H1 (cell line): ENCODE measurements around the gene CERT1.

Experiments
- CTCF ChIP-seq, 3 experiments: IDR thresholded peaks; 1 replicate in 2 of 3; 2 replicates in 1 of 3; pipeline versions ENCODE4 v1.5.1 to v1.6.1; 2011; ENCODE audit warnings: low read length in 3 of 3, mild to moderate bottlenecking in 3 of 3, inconsistent platforms in 2 of 3, low read depth in 1 of 3, moderate library complexity in 1 of 3; ENCODE audit not compliant: insufficient read depth in 1 of 3; ENCODE audit errors: control extremely low read depth in 1 of 3
- JUND ChIP-seq: IDR thresholded peaks from 2 replicates; pipeline ENCODE4 v1.6.1; 2011; ENCODE audit warnings: mild to moderate bottlenecking, improper control_type of control experiment, low read length
- MAX ChIP-seq: IDR thresholded peaks from 2 replicates; pipeline ENCODE4 v1.6.1; 2012; ENCODE audit warnings: inconsistent platforms
- POLR2AphosphoS5 ChIP-seq: IDR thresholded peaks from 2 replicates; pipeline ENCODE4 v1.6.1; 2011; ENCODE audit warnings: low read depth, low read length
- SIN3A ChIP-seq, 2 experiments: IDR thresholded peaks in 1 of 2; conservative IDR thresholded peaks in 1 of 2; 2 replicates each; pipeline ENCODE4 v1.6.1; 2011 to 2012; ENCODE audit warnings: low read length in 2 of 2, improper control_type of control experiment in 1 of 2, low read depth in 1 of 2, mild to moderate bottlenecking in 1 of 2
- SP2 ChIP-seq: IDR thresholded peaks from 2 replicates; pipeline ENCODE4 v1.6.1; 2012; ENCODE audit warnings: mild to moderate bottlenecking, low read length, inconsistent platforms
- TEAD4 ChIP-seq: IDR thresholded peaks from 2 replicates; pipeline ENCODE4 v1.6.1; 2012; ENCODE audit warnings: low read depth, low read length, inconsistent platforms, mixed read lengths
- YY1 ChIP-seq: IDR thresholded peaks from 2 replicates; pipeline ENCODE4 v1.6.1; 2011; ENCODE audit warnings: low read depth, mild to moderate bottlenecking, low read length

- TF ChIP-seq SIN3A (conservative IDR thresholded peaks at IDR 0.05 in 1 of 2, IDR thresholded peaks at IDR 0.05 in 1 of 2; ENCODE audit: low read depth in 1 of 2, low read length in 2 of 2): no peak
- TF ChIP-seq SP2: no peak
- no peak for TF ChIP-seq TEAD4
- no peak for TF ChIP-seq MAX
- no peak for TF ChIP-seq CTCF (IDR thresholded peaks at IDR 0.05; ENCODE audit: control extremely low read depth in 1 of 3, insufficient read depth in 1 of 3, low read depth in 1 of 3, low read length in 3 of 3)
- TF ChIP-seq YY1: no peak
- no peak for TF ChIP-seq JUND
- TF ChIP-seq POLR2AphosphoS5: no peak
These were observed 116.2 kb downstream of the CERT1 start for GRCh38 chr5:75395277-75395676.
